ENCODE results near the gene SLCO3A1.

Gene SLCO3A1

GRCh38 chr15:91995146-91995545 lies 141.6 kb downstream of the SLCO3A1 start:
- TF ChIP-seq CTCF (IDR thresholded peaks at IDR 0.05; ENCODE audit: insufficient read depth, low read length) (no peak), REST (IDR thresholded peaks at IDR 0.05; ENCODE audit: insufficient replicate concordance, low read depth) (no peak), GABPA (IDR thresholded peaks at IDR 0.05; ENCODE audit: low read depth) (no peak), POLR2AphosphoS5 (IDR thresholded peaks at IDR 0.05; ENCODE audit: low read depth) (no peak), SPI1 (IDR thresholded peaks at IDR 0.05; ENCODE audit: borderline replicate concordance, low read depth) (no peak)

DNA sequence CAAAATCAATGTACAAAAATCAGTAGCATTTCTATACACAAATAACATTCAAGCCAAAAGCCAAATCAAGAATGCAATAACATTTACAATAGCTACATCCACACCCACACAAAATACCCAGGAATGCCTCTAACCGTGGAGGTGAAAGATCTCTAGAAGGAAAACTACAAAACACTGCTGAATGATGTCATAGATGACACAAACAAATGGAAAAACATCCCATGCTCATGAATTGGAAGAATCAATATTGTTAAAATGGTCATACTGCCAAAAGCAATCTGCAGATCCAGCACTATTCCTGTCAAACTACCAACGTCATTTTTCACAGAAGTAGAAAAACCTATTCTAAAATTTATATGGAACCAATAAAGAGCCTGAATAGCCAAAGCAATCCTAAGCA lies 143.7 kb downstream of the SLCO3A1 start:
- TF ChIP-seq REST (IDR thresholded peaks at IDR 0.05; ENCODE audit: insufficient replicate concordance, low read depth) (no peak), POLR2AphosphoS5 (IDR thresholded peaks at IDR 0.05; ENCODE audit: low read depth) (no peak)
- Histone ChIP-seq H3K27me3 (ENCODE audit: insufficient read depth, poor library complexity, severe bottlenecking) (no peaks in the 10 kb centered on the region), H3K27ac (replicated peaks) (no peak overlapping the region), H3K4me3 (replicated peaks; ENCODE audit: insufficient read depth, low read length) (no peak overlapping the region)
- no peak for DNase-seq (ENCODE audit: low read depth in 1 of 2, low spot score in 1 of 2)

More at GRCh38 chr15:91995146-91995545, 141.6 kb downstream of the SLCO3A1 start:
- DNase-seq (ENCODE audit: low read depth in 1 of 2, low spot score in 1 of 2) = no peak
- no peaks in the 10 kb centered on the region for H3K27me3 ChIP-seq (ENCODE audit: insufficient read depth, poor library complexity, severe bottlenecking)
- H3K27ac ChIP-seq (replicated peaks) = no peak overlapping the region
- no peak overlapping the region for H3K4me3 ChIP-seq (replicated peaks; ENCODE audit: insufficient read depth, low read length)

DNA sequence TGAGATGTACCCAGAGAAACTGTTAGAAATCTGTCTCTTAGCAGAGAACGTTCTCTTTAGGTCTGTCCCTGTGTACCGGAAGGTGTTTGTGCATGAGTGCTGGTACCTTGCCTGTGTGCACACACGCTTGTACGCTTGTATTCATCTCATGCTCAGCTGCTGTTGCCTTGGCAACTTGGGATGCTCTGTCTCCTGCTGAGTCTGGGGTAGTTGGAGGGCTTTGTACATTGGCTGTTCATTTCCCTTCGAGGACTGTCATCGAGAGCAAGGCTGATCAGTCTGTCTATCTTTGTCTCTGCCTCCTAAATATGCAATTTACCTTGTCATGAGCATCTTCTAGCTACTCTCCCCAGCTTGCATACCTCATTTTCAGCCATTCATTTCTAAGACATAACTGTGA lies 147.2 kb downstream of the SLCO3A1 start:
- no peak overlapping the region for H3K4me3 ChIP-seq (replicated peaks; ENCODE audit: insufficient read depth, low read length)
- H3K27ac ChIP-seq (replicated peaks) = no peak overlapping the region
- DNase-seq (ENCODE audit: low read depth in 1 of 2, low spot score in 1 of 2) = no peak

DNA sequence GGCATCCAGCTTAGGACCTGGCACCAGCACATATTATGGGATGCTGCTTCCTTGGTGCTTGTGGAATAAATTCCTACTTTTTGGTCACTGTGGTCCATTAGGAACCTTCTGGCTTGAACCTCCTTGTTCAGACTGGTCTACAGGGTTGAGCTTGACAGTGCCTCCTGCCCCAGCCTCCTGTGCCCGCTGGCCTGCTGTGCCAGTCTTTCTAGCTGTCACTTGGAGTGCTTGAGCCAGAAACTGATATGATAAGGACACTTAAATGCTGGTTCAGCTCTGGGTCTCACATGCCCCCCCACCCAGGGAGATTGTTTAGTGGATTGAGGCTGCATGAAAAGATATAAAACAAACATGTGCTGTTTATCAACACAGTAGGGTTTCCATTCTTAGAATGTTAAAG lies 147.8 kb downstream of the SLCO3A1 start:
- no peak for DNase-seq (ENCODE audit: low read depth in 1 of 2, low spot score in 1 of 2)
- Histone ChIP-seq H3K27me3 (ENCODE audit: insufficient read depth, poor library complexity, severe bottlenecking) (no peaks in the 10 kb centered on the region), H3K4me3 (replicated peaks; ENCODE audit: insufficient read depth, low read length) (no peak overlapping the region), H3K27ac (replicated peaks) (no peak overlapping the region)
- TF ChIP-seq POLR2AphosphoS5 (IDR thresholded peaks at IDR 0.05; ENCODE audit: low read depth) (no peak), SPI1 (IDR thresholded peaks at IDR 0.05; ENCODE audit: borderline replicate concordance, low read depth) (no peak), CTCF (IDR thresholded peaks at IDR 0.05; ENCODE audit: insufficient read depth, low read length) (no peak)

More for the DNA sequence above, 147.2 kb downstream of the SLCO3A1 start:
- TF ChIP-seq GABPA (IDR thresholded peaks at IDR 0.05; ENCODE audit: low read depth) = no peak
- TF ChIP-seq SPI1 (IDR thresholded peaks at IDR 0.05; ENCODE audit: borderline replicate concordance, low read depth) = no peak
- H3K27me3 ChIP-seq (ENCODE audit: insufficient read depth, poor library complexity, severe bottlenecking) = no peaks in the 10 kb centered on the region

GRCh38 chr15:92002666-92003065 lies 149.2 kb downstream of the SLCO3A1 start:
- TF ChIP-seq SPI1 (IDR thresholded peaks at IDR 0.05; ENCODE audit: borderline replicate concordance, low read depth) = no peak
- H3K27ac ChIP-seq (replicated peaks) = no peak overlapping the region
- no peak overlapping the region for H3K4me3 ChIP-seq (replicated peaks; ENCODE audit: insufficient read depth, low read length)
- no peak for DNase-seq (ENCODE audit: low read depth in 1 of 2, low spot score in 1 of 2)
- no peaks in the 10 kb centered on the region for H3K27me3 ChIP-seq (ENCODE audit: insufficient read depth, poor library complexity, severe bottlenecking)

Data from HL-60 (cell line).